ENCODE data around the gene DSN1. TPM values are rescaled to one million over a fixed set of nuclear protein-coding genes. Genes with fewer than 3 reads are reported as not detected.

The DSN1 gene
- total and polyA plus RNA-seq, 2 donors (not counting 3 experiments of a cell fraction or from before 2014, with no cell fraction given) = 11.0 to 25.0 TPM

GRCh38 chr20:36777576-36777975 is 4.0 kb upstream of the DSN1 start:
- TF ChIP-seq JUN (IDR thresholded peaks at IDR 0.05; ENCODE audit: borderline replicate concordance, insufficient read depth, insufficient read length, low read depth) (no peak), FOS (IDR thresholded peaks at IDR 0.05; ENCODE audit: borderline replicate concordance, insufficient read depth, low read length) (no peak), POLR2AphosphoS5 (IDR thresholded peaks at IDR 0.05; ENCODE audit: insufficient read depth, low read depth, low read length) (no peak), MYC (IDR thresholded peaks at IDR 0.05; ENCODE audit: low read depth, low read length) (no peak), EZH2 (IDR thresholded peaks at IDR 0.05; ENCODE audit: borderline replicate concordance, low read depth, low read length, severe bottlenecking) (no peak), POLR2A (IDR thresholded peaks at IDR 0.05; ENCODE audit: low read depth, low read length) (no peak), GATA2 (IDR thresholded peaks at IDR 0.05; ENCODE audit: insufficient read depth, insufficient read length, low read depth, low read length) (no peak), CTCF (IDR thresholded peaks at IDR 0.05; ENCODE audit: extremely low read depth in 1 of 2, insufficient read depth in 1 of 2, low read depth in 1 of 2, low read length in 2 of 2) (no peak), MAX (IDR thresholded peaks at IDR 0.05; ENCODE audit: insufficient read depth, insufficient read length) (no peak)
- ChIA-PET POLR2A (no interaction called here), CTCF (interaction anchor here (1.5 kb wide), 1 partner anchor 9 kb away, joined by 3 read pairs; no protein-coding TSS in a partner anchor)
- H3K9me1 ChIP-seq (replicated peaks; ENCODE audit: control insufficient read depth, extremely low read depth, insufficient read depth, low read length) = no peaks in the 10 kb centered on the region
- no peak overlapping the region for H2AFZ ChIP-seq (ENCODE audit: low read depth, low read length)
- H3K4me2 ChIP-seq (ENCODE audit: insufficient read depth, low read length) = no peak overlapping the region
- H3K9me3 ChIP-seq (replicated peaks; ENCODE audit: control insufficient read depth, insufficient read depth, low read length) = no peaks in the 10 kb centered on the region
- H3K9ac ChIP-seq (replicated peaks; ENCODE audit: extremely low read depth, insufficient read depth, low read length) = no peak overlapping the region
- H3K79me2 ChIP-seq (ENCODE audit: control insufficient read depth, insufficient read depth, low read length) = peaks cover 7% of the 10 kb centered on the region
- DNase-seq (ENCODE audit: low read depth, low spot score) = no peak
- no peaks in the 10 kb centered on the region for H4K20me1 ChIP-seq (replicated peaks; ENCODE audit: control insufficient read depth, extremely low read depth, insufficient read depth, low read length)
- BruUV-seq (replicated peaks) = no TSS peak
- intact Hi-C loops (cut with micrococcal nuclease) (no loop called here), dilution Hi-C loops (cut with MboI; ENCODE audit: extremely low pct_ligation_motif_present, low sequenced_read_pairs) (no loop called here)
- H3K27me3 ChIP-seq (ENCODE audit: control insufficient read depth in 2 of 2, insufficient read depth in 2 of 2, low read length in 2 of 2) = no peaks in the 10 kb centered on the region
- H3K4me1 ChIP-seq (ENCODE audit: control insufficient read depth, extremely low read depth, insufficient read depth, low read length) = peaks cover 6% of the 10 kb centered on the region
- H3K27ac ChIP-seq (ENCODE audit: insufficient read depth, low read depth, low read length) = no peak overlapping the region
- no peaks in the 10 kb centered on the region for H3K36me3 ChIP-seq (ENCODE audit: control insufficient read depth in 2 of 2, extremely low read depth in 1 of 2, insufficient read depth in 2 of 2, low read length in 2 of 2)
- no peak overlapping the region for H3K4me3 ChIP-seq (replicated peaks in 1 of 3; ENCODE audit: insufficient read depth in 1 of 3, low read depth in 1 of 3, low read length in 3 of 3)
- FAIRE-seq = no peak
